Neural crest cell (in vitro differentiated cells): ENCODE measurements around the gene WBP4. TPM values are rescaled to one million over a fixed set of nuclear protein-coding genes. Genes with fewer than 3 reads are reported as not detected.

ENCODE experiments used
- DNase-seq: peaks from one replicate; pipeline ENCODE4 v3.0.0; 2021; ENCODE audit warnings: low read depth, mixed read lengths, low spot score
- H3K27ac Mint-ChIP-seq: one replicate; pipeline ENCODE4 v1.8.0; 2021; ENCODE audit warnings: mild to moderate bottlenecking, mixed read lengths; ENCODE audit not compliant: unreplicated experiment
- H3K27me3 Mint-ChIP-seq: 2 replicates; pipeline ENCODE4 v1.8.0; 2021; ENCODE audit warnings: low read depth, mild to moderate bottlenecking, mixed read lengths
- H3K36me3 Mint-ChIP-seq: 2 replicates; pipeline ENCODE4 v1.8.0; 2021; ENCODE audit warnings: low read depth, mild to moderate bottlenecking, mixed read lengths
- H3K4me1 Mint-ChIP-seq: 2 replicates; pipeline ENCODE4 v1.8.0; 2021; ENCODE audit warnings: mixed read lengths
- H3K4me3 Mint-ChIP-seq: one replicate; pipeline ENCODE4 v1.8.0; 2021; ENCODE audit warnings: mild to moderate bottlenecking, mixed read lengths
- H3K9me3 Mint-ChIP-seq: 2 replicates; pipeline ENCODE4 v1.8.0; 2021; ENCODE audit warnings: mixed read lengths
- CTCF ChIP-seq: fragments of 200-600 bp; sonication (generic); conservative IDR thresholded peaks from 2 replicates; pipeline ENCODE4 v1.5.0; 2021; ENCODE audit warnings: antibody characterized with exemption, mild to moderate bottlenecking
- total RNA-seq: library from RNA; stranded (reverse); gene quantifications from 2 replicates; pipeline ENCODE4 v1.2.1, GENCODE V29; 2021

Gene WBP4
- total RNA-seq, 1 donor from 2014 or later, result 8.7 TPM

- no peaks in the 10 kb centered on the region for H3K36me3 Mint-ChIP-seq
- no peaks in the 10 kb centered on the region for H3K9me3 Mint-ChIP-seq
- no peaks in the 10 kb centered on the region for H3K27me3 Mint-ChIP-seq
- H3K27ac Mint-ChIP-seq, result no peak overlapping the region
- H3K4me1 Mint-ChIP-seq, result peaks cover 23% of the 10 kb centered on the region
- no peak overlapping the region for H3K4me3 Mint-ChIP-seq
- no peak for DNase-seq
- TF ChIP-seq CTCF, result no peak
Observed at GRCh38 chr13:41017817-41018601, 43.3 kb upstream of the WBP4 start.

- H3K27ac Mint-ChIP-seq, result no peak overlapping the region
- H3K4me3 Mint-ChIP-seq, result no peak overlapping the region
- H3K4me1 Mint-ChIP-seq, result peaks cover 23% of the 10 kb centered on the region
- TF ChIP-seq CTCF, result no peak
- H3K27me3 Mint-ChIP-seq, result no peaks in the 10 kb centered on the region
- no peak for DNase-seq
- H3K36me3 Mint-ChIP-seq, result no peaks in the 10 kb centered on the region
- H3K9me3 Mint-ChIP-seq, result no peaks in the 10 kb centered on the region
Observed at GRCh38 chr13:41018602-41018948, 42.7 kb upstream of the WBP4 start.

- no peak for DNase-seq
- no peaks in the 10 kb centered on the region for H3K9me3 Mint-ChIP-seq
- H3K27me3 Mint-ChIP-seq, result no peaks in the 10 kb centered on the region
- TF ChIP-seq CTCF, result no peak
- H3K4me1 Mint-ChIP-seq, result peaks cover 23% of the 10 kb centered on the region
- no peaks in the 10 kb centered on the region for H3K36me3 Mint-ChIP-seq
- H3K27ac Mint-ChIP-seq, result no peak within 1 kb of the TSS
- no peak within 1 kb of the TSS for H3K4me3 Mint-ChIP-seq
Observed at GRCh38 chr13:41019011-41019487, 42.3 kb upstream of the WBP4 start, which contains the start of gene ELF1. ELF1 (minus strand) TSS chr13:41019316; CDS start chr13:40982054, 37,262 bp downstream.

- Mint-ChIP-seq H3K4me3 (no peak overlapping the region), H3K27ac (no peak overlapping the region), H3K4me1 (peaks cover 23% of the 10 kb centered on the region), H3K36me3 (no peaks in the 10 kb centered on the region), H3K27me3 (no peaks in the 10 kb centered on the region), H3K9me3 (no peaks in the 10 kb centered on the region)
- no peak for DNase-seq
- TF ChIP-seq CTCF, result no peak
Observed at GRCh38 chr13:41019578-41020347, 41.5 kb upstream of the WBP4 start.

- Mint-ChIP-seq H3K4me1 (no peaks in the 10 kb centered on the region), H3K27ac (no peak overlapping the region), H3K27me3 (no peaks in the 10 kb centered on the region), H3K36me3 (no peaks in the 10 kb centered on the region), H3K4me3 (no peak overlapping the region), H3K9me3 (no peaks in the 10 kb centered on the region)
- no peak for TF ChIP-seq CTCF
- DNase-seq, result no peak
Observed at GRCh38 chr13:41025518-41025917, 35.8 kb upstream of the WBP4 start.
